DND-41 (cell line): Measurements from ENCODE around the gene ABCG5.

Experiments
- ATAC-seq: fragments of 200-7000 bp; cut with Tn5 transposase; 3 replicates; pipeline ENCODE4 v1.9.1; 2021; ENCODE audit warnings: low read depth; ENCODE audit not compliant: insufficient read depth
- DNase-seq: peaks from one replicate; pipeline ENCODE4 v3.0.0-alpha.2; 2020
- H2AFZ ChIP-seq: 2 replicates; pipeline ENCODE4 v1.6.0; 2012; ENCODE audit warnings: low read depth, low read length
- H3K27ac ChIP-seq: 2 replicates; pipeline ENCODE4 v1.5.1; 2012; ENCODE audit warnings: low read length, inconsistent platforms
- H3K27me3 ChIP-seq: fragments of 200-600 bp; sonication (generic); 2 replicates; pipeline ENCODE4 v1.6.0; 2012; ENCODE audit warnings: low read length, mild to moderate bottlenecking, inconsistent platforms; ENCODE audit not compliant: insufficient read depth, poor library complexity
- H3K36me3 ChIP-seq: 2 replicates; pipeline ENCODE4 v1.5.1; 2012; ENCODE audit warnings: low read length, inconsistent platforms; ENCODE audit not compliant: insufficient read depth
- H3K4me1 ChIP-seq: 2 replicates; pipeline ENCODE4 v1.5.1; 2012; ENCODE audit warnings: mild to moderate bottlenecking, low read length; ENCODE audit not compliant: insufficient read depth
- H3K4me2 ChIP-seq: 2 replicates; pipeline ENCODE4 v1.6.0; 2012; ENCODE audit warnings: mild to moderate bottlenecking, moderate library complexity, low read length, inconsistent platforms; ENCODE audit not compliant: insufficient read depth
- H3K4me3 ChIP-seq, 2 experiments: fragments of 200-600 bp in 1 of 2; shearing (Covaris generic) in 1 of 2; 2 replicates each; pipeline ENCODE4 v1.5.1; 2012 to 2016; ENCODE audit warnings: inconsistent platforms in 2 of 2, low read length in 2 of 2, mild to moderate bottlenecking in 2 of 2, low read depth in 1 of 2, moderate library complexity in 1 of 2
- H3K79me2 ChIP-seq: 2 replicates; pipeline ENCODE4 v1.6.0; 2012; ENCODE audit warnings: low read length, inconsistent platforms; ENCODE audit not compliant: insufficient read depth
- H3K9ac ChIP-seq: 2 replicates; pipeline ENCODE4 v1.6.0; 2012; ENCODE audit warnings: low read depth, mild to moderate bottlenecking, inconsistent platforms, low read length, moderate library complexity
- H3K9me3 ChIP-seq: 2 replicates; pipeline ENCODE4 v1.5.1; 2012; ENCODE audit warnings: low read length, moderate library complexity, mild to moderate bottlenecking, inconsistent platforms; ENCODE audit not compliant: insufficient read depth, severe bottlenecking
- H4K20me1 ChIP-seq: 2 replicates; pipeline ENCODE4 v1.6.0; 2012; ENCODE audit warnings: low read length; ENCODE audit not compliant: insufficient read depth
- EZH2 ChIP-seq: IDR thresholded peaks from 3 replicates; pipeline ENCODE4 v1.6.1; 2012; ENCODE audit warnings: borderline replicate concordance, low read depth, mild to moderate bottlenecking, moderate library complexity, low read length, inconsistent platforms; ENCODE audit not compliant: severe bottlenecking
- TF ChIP-seq, protein P1 (sequence below): IDR thresholded peaks from 2 replicates; pipeline ENCODE4 v1.5.1; 2012; ENCODE audit warnings: borderline replicate concordance, low read length, moderate library complexity, mild to moderate bottlenecking; ENCODE audit not compliant: poor library complexity, severe bottlenecking; ENCODE audit errors: extremely low read depth

The ABCG5 gene

DNA sequence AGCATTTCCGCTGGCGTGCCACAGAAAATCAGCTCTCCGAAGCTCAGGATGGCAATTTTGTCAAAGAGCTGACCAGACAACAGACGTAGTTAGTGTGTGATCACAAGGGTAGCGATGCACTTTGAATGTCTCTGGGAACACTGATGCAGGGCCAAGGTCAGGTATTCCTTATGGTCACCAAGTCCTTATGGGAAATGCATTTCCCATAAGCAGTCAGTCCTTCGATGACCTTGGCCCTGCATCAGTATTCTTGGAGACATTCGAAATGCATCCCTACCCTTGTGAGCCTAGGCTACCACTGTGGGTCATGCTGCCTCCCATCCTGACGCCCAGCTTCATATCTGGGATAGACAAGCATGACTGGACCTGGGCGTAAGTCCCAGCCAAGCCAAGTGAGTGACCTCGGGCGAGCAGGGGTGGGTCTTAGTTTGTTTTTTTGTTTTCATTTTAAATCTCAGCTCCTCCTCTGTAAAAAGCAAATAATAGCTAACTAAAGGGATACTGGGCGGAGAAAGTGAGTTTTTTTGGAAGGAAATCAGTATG, 13.6 kb downstream of the ABCG5 start:
- Histone ChIP-seq H4K20me1 (no peaks in the 10 kb centered on the region; the same call in 1 of the 2 replicates), H3K4me2 (no peak overlapping the region), H3K9ac (no peak overlapping the region), H2AFZ (no peak overlapping the region), H3K4me1 (no peaks in the 10 kb centered on the region), H3K27me3 (peaks cover 3% of the 10 kb centered on the region), H3K9me3 (no peaks in the 10 kb centered on the region), H3K36me3 (no peaks in the 10 kb centered on the region), H3K79me2 (no peaks in the 10 kb centered on the region), H3K27ac (no peak overlapping the region), H3K4me3 (no peak overlapping the region)
- no peak for ATAC-seq
- DNase-seq = no peak
- TF ChIP-seq, protein P1, sequence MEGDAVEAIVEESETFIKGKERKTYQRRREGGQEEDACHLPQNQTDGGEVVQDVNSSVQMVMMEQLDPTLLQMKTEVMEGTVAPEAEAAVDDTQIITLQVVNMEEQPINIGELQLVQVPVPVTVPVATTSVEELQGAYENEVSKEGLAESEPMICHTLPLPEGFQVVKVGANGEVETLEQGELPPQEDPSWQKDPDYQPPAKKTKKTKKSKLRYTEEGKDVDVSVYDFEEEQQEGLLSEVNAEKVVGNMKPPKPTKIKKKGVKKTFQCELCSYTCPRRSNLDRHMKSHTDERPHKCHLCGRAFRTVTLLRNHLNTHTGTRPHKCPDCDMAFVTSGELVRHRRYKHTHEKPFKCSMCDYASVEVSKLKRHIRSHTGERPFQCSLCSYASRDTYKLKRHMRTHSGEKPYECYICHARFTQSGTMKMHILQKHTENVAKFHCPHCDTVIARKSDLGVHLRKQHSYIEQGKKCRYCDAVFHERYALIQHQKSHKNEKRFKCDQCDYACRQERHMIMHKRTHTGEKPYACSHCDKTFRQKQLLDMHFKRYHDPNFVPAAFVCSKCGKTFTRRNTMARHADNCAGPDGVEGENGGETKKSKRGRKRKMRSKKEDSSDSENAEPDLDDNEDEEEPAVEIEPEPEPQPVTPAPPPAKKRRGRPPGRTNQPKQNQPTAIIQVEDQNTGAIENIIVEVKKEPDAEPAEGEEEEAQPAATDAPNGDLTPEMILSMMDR = no peak
- no peak for TF ChIP-seq EZH2

- no peak for DNase-seq
These were observed 14.1 kb downstream of the ABCG5 start for GRCh38 chr2:43824512-43824911.

DNA sequence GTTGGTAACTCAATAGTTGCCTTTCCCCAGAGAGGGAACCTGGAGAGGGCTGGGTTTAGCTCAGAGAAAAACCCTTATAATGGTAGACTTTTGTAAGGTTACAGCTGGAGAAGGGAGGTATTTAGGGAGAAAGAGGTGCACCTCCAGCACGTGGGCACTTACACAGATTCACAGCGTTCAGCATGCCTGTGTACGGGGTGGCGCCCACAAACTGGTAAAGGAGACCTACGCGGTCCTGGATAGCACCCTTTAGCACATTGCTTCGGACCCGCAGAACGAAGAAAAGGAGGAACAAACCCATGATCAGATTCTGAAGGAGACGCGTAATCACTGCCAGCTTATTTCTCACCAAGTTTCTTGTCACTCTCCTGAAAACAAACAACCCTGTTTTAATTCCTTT, 14.9 kb downstream of the ABCG5 start:
- no peak overlapping the region for H2AFZ ChIP-seq
- no peaks in the 10 kb centered on the region for H3K36me3 ChIP-seq

More at GRCh38 chr2:43824512-43824911, 14.1 kb downstream of the ABCG5 start:
- H3K9ac ChIP-seq = no peak overlapping the region
- H3K27ac ChIP-seq = no peak overlapping the region
- H3K4me2 ChIP-seq = no peak overlapping the region
- no peaks in the 10 kb centered on the region for H3K36me3 ChIP-seq
- TF ChIP-seq EZH2 = no peak
- TF ChIP-seq, protein P1 = no peak
- H2AFZ ChIP-seq = no peak overlapping the region
- no peaks in the 10 kb centered on the region for H3K4me1 ChIP-seq
- H3K4me3 ChIP-seq = no peak overlapping the region
- H3K79me2 ChIP-seq = no peaks in the 10 kb centered on the region
- H3K27me3 ChIP-seq = peaks cover 3% of the 10 kb centered on the region
- ATAC-seq = no peak
- no peaks in the 10 kb centered on the region; the same call in 1 of the 2 replicates for H4K20me1 ChIP-seq
- H3K9me3 ChIP-seq = no peaks in the 10 kb centered on the region

More for the DNA sequence above, 14.9 kb downstream of the ABCG5 start:
- Histone ChIP-seq H4K20me1 (no peaks in the 10 kb centered on the region; the same call in 1 of the 2 replicates), H3K79me2 (no peaks in the 10 kb centered on the region), H3K27ac (no peak overlapping the region), H3K4me1 (no peaks in the 10 kb centered on the region), H3K9ac (no peak overlapping the region), H3K9me3 (no peaks in the 10 kb centered on the region), H3K4me2 (no peak overlapping the region), H3K4me3 (no peak overlapping the region), H3K27me3 (peaks cover 3% of the 10 kb centered on the region)
- DNase-seq = no peak
- ATAC-seq = no peak
- TF ChIP-seq, protein P1 = no peak
- no peak for TF ChIP-seq EZH2
